ENCODE measurements around the gene EHD2. TPM values are rescaled to one million over a fixed set of nuclear protein-coding genes. Genes with fewer than 3 reads are reported as not detected.
"Not testable (repeated sequence)": the region's sequence is repeated elsewhere in the genome, so short reads cannot be mapped to it uniquely, and the experiment has no call there.

EHD2 gene
- total and polyA plus RNA-seq, 12 donors: 5.8 to 170 (median 102) TPM

GRCh38 chr19:47762615-47763308 lies 49.5 kb downstream of the EHD2 start:
- Histone ChIP-seq H3K27ac (no peak overlapping the region), H3K9me3 (replicated peaks in 1 of 3) (no peaks in the 10 kb centered on the region), H3K4me1 (replicated peaks in 1 of 2) (no peaks in the 10 kb centered on the region), H3K36me3 (replicated peaks in 1 of 2) (peaks cover 0 to 3% of the 10 kb centered on the region in 2 donors), H3K4me3 (no peak overlapping the region), H3K27me3 (no peaks in the 10 kb centered on the region)
- peak in 1 of 7 donors; percentile 43 for DNase-seq
- 54 to 59% (median 54%) methylated on average over 18 of the region's 18 CpGs for WGBS, 4 donors
- intact Hi-C loops (cut with DNase I): no loop called here
- TF ChIP-seq CTCF (IDR thresholded peaks at IDR 0.05) (no peak), POLR2A (IDR thresholded peaks at IDR 0.05) (no peak)

- intact Hi-C loops (cut with DNase I); H3K4me1 ChIP-seq (replicated peaks in 1 of 2); H3K4me3 ChIP-seq; H3K27ac ChIP-seq; H3K27me3 ChIP-seq; DNase-seq; H3K9me3 ChIP-seq (replicated peaks in 1 of 3); H3K36me3 ChIP-seq (replicated peaks in 1 of 2): not testable (repeated sequence)
- 78 to 94% (median 86%) methylated on average over 3 of the region's 3 CpGs for WGBS, 4 donors
Observed at GRCh38 chr19:47764705-47765104, 51.5 kb downstream of the EHD2 start.

DNA sequence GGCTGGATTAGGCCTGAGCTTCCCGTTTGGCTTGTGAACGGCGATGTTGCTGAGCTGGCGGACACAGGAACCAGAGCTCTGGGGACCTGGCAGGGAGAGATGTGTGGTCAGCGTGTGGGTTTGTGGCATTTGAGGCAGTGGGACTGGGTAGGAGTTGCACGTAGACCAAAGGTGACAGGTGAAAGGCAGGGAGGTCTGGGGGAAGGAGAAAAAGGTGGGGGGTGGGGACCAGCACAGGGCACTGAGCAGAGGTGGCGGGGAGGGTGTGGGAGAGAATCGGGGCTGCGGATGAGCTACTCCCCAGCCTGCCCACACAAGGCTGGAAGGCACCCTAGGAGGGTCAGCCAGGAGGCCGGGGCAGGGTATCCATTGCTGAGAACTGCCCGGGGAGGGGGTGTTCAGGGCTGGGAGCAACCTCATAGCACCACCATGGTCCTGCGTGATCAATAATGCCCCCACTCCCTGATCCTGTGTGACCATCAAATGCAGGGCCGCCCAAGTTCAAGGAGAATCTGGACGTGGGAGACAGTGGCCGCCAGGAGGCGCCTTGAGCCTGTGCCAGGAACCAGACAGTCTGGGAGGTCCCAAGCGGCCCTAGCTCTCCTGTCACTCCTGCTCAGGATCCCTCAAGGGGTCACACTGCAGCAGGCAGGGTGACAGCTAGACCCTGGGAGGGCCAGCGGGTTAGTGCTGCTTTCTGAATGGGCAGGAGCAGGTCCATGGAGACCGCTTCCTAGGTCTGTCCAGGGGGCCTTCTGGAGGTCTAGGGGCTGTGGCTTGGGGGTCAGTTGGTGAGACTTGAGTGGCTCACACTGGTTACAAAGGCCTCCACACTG lies 52.5 kb downstream of the EHD2 start:
- DNase-seq: peak in 6 of 7 donors; percentile 53 to 80 (median 66)
- TF ChIP-seq POLR2A (IDR thresholded peaks at IDR 0.05) (no peak), CTCF (IDR thresholded peaks at IDR 0.05) (peak; percentile 52 to 73 (median 68))
- WGBS, 4 donors: 35 to 50% (median 41%) methylated on average over 12 to 19 of the region's 19 CpGs
- intact Hi-C loops (cut with DNase I): no loop called here
- Histone ChIP-seq H3K36me3 (replicated peaks in 1 of 2) (no peaks in the 10 kb centered on the region), H3K27me3 (no peaks in the 10 kb centered on the region), H3K27ac (no peak overlapping the region), H3K9me3 (replicated peaks in 1 of 3) (no peaks in the 10 kb centered on the region), H3K4me3 (no peak overlapping the region), H3K4me1 (replicated peaks in 1 of 2) (no peaks in the 10 kb centered on the region)

GRCh38 chr19:47766359-47766620 lies 53.1 kb downstream of the EHD2 start:
- TF ChIP-seq CTCF (IDR thresholded peaks at IDR 0.05): no peak
- no peak for TF ChIP-seq POLR2A (IDR thresholded peaks at IDR 0.05)
- Histone ChIP-seq H3K36me3 (replicated peaks in 1 of 2) (no peaks in the 10 kb centered on the region), H3K27ac (no peak overlapping the region), H3K4me3 (no peak overlapping the region), H3K27me3 (no peaks in the 10 kb centered on the region), H3K9me3 (replicated peaks in 1 of 3) (no peaks in the 10 kb centered on the region), H3K4me1 (replicated peaks in 1 of 2) (no peaks in the 10 kb centered on the region)
- WGBS, 4 donors: 67 to 90% (median 76%) methylated on average over 7 of the region's 7 CpGs
- intact Hi-C loops (cut with DNase I): no loop called here
- DNase-seq: no peak
